ENCODE data around the gene CKS2.

DNA sequence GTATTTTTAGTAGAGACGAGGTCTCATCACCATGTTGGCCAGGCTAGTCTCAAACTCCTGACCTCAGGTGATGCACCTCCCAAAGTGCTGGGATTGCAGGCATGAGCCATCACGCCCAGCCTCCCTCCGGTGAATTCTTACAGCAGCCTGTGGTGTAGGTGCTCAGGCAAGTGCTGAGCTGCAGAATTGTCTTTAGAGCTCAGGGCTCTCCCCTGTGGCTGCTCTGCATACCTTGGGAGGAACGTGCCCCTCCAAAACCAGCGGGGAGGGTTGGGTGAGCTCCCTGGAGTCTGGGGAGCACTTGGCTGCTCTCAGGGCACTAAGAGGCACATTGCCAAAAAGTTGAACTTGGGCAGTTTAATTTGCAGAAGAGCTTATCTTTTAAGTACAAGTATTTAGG lies 36.7 kb downstream of the CKS2 start:
- TF ChIP-seq, protein P1, sequence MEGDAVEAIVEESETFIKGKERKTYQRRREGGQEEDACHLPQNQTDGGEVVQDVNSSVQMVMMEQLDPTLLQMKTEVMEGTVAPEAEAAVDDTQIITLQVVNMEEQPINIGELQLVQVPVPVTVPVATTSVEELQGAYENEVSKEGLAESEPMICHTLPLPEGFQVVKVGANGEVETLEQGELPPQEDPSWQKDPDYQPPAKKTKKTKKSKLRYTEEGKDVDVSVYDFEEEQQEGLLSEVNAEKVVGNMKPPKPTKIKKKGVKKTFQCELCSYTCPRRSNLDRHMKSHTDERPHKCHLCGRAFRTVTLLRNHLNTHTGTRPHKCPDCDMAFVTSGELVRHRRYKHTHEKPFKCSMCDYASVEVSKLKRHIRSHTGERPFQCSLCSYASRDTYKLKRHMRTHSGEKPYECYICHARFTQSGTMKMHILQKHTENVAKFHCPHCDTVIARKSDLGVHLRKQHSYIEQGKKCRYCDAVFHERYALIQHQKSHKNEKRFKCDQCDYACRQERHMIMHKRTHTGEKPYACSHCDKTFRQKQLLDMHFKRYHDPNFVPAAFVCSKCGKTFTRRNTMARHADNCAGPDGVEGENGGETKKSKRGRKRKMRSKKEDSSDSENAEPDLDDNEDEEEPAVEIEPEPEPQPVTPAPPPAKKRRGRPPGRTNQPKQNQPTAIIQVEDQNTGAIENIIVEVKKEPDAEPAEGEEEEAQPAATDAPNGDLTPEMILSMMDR (IDR thresholded peaks at IDR 0.05): no peak
- TF ChIP-seq POLR2A (IDR thresholded peaks at IDR 0.05): no peak
